HG03025 (cell line): ENCODE results near the gene DNAJB14.
"Not testable (repeated sequence)": the region's sequence is repeated elsewhere in the genome, so short reads cannot be mapped to it uniquely, and the experiment has no call there.

Source experiments
- ATAC-seq: cut with Tn5 transposase; IDR thresholded peaks from one replicate; pipeline ENCODE4 v1.9.1; 2021; ENCODE audit warnings: mild to moderate bottlenecking, moderate library complexity; ENCODE audit not compliant: unreplicated experiment, low FRiP score

DNAJB14 gene

DNA sequence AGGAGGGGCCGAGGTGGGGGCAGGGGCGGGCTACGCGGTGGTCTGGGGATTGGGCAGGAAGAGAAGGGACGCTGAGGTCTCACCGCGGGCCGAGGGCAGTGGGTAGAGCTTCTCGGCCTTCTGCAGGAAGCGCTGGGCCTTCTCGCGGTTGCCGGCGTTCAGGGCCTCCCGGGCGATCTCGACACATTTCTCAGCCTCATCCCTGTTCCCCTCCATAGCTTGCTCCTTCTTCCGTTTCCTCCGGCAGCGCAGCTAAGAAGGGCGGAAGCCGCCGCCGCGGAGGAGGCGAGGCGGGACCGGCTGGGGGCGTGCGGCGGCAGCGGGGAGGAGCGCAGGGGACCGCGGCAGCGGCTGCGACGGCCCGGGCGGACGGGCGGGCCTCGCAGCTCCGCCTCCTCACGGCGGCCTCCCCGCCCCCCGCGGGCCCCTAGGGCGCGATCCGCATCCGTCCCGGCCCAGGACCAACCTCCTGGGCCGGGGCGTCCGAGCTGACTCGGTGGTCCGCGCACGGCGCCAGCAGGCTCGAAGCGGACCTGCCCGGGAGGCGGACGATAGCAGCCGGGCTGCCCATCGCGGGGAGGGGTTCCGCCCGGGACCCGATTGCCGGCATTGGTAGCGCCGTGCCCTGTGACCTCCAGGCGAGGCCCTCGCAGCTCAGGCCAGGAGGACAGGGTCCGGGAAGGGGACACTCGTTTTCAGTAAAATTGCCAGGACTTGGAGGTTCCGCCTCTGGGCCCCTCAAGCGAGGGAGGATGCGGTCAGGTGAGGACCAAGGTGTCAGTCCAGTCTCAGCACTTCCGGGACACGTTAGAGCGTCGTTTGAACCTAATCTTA lies at the start of gene DNAJB14:
Gene DNAJB14 (minus strand): TSS at position 263 of the 834 bp plus-strand sequence. CDS start 47 bp downstream, at position 216.
- ATAC-seq = peak; percentile 41

DNA sequence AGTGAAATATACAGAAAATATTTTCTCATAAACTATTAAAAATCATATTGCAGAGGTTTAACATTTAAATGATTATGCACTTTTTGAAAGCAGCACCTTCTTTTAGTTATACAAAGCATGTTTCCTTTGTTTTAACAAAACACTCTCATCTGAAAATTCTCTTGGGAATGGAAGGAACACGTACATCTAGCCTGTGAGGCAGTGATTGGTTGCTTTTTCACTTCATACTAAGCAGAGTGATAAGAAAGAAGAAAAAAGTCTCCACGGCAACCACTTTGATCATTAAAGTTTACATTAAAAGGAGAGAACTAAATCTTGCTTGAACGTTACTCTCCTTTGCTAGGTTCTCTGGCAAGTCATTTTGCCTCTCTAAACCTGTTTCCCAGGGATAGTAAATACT lies 45.3 kb upstream of the DNAJB14 start:
- ATAC-seq = no peak

DNA sequence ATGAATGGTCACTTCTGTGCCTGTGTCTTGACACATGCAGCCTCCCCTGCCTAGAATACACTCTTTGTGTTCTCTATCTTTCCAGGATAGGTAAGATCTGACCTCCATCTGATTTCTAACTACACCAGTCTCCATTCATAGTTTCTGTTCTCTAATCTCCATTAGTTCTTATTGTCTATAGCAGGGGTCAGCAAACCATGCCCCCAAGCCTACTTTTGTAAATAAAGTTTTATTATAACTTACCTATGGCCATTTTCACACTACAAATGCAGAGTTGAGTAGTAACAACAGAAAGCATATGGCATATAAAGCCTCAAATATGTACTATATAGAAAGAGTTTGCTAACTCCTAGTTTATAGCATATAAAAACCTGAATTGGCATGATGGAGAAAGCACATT lies 41.3 kb upstream of the DNAJB14 start:
- ATAC-seq = no peak

DNA sequence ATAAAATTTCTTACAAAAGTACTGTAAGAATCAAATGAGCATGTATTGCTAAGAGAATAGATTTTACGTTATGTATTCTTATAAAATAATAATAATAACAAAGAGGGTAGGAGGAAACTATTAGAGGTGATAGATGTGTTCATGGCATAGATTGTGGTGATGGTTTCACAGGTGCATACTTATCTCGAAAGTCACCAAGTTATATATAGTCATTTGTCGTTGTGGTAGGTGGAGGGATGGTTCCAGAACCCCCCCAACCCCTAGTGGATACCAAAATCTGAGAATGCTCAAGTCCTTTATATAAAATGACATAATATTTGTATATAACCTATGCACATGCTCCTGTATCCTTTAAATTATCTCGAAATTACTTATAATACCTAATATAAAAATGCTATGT lies 40.4 kb upstream of the DNAJB14 start:
- peak; percentile 48 for ATAC-seq

DNA sequence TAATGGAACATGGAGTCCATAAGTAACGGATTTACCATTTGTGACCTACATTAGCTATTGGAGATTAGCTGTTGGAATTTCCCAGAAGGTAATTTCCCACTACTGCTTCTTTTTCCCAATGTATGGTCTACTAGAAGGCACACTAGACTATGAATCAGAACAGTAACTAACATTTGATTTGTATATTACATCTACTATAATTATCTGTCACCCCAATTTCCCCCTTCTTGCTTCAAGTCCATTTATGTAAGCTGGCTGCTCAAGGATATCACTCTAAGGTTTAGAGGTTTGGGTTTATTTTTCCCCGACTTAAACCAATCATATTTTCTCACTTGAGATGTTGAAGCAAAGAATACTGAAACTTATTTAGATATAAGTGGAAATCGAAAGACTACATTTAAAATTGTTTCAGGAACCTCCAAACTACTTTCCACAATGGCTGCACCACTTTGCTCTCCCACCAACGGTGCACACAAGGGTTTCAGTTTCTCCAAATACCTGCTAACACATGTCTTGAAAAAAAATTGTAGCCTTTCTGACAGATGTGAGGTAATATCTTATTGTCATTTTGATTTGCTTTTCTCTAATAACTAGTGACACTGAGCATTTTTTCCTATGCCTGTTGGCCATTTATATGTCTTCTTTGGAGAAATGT lies 37.0 kb upstream of the DNAJB14 start:
- peak; percentile 47 for ATAC-seq

DNA sequence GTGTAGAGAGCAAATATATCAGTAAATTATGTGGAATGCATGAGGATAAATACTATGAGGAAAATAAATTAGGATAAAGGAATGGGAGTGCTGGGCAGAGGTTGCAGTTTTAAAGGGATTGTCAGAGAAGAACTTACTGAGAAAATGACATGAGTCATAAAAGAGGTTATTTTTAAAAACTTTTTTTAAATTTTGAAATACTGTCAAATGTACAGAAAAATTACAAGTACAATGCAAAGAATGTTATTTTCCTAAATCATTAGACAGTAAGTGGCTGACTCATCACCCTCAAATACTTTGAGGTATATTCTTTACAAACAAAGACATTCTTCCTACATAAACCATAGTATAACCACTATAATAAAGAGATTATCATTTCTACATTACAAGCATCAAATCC lies 33.5 kb upstream of the DNAJB14 start:
- ATAC-seq = no peak

DNA sequence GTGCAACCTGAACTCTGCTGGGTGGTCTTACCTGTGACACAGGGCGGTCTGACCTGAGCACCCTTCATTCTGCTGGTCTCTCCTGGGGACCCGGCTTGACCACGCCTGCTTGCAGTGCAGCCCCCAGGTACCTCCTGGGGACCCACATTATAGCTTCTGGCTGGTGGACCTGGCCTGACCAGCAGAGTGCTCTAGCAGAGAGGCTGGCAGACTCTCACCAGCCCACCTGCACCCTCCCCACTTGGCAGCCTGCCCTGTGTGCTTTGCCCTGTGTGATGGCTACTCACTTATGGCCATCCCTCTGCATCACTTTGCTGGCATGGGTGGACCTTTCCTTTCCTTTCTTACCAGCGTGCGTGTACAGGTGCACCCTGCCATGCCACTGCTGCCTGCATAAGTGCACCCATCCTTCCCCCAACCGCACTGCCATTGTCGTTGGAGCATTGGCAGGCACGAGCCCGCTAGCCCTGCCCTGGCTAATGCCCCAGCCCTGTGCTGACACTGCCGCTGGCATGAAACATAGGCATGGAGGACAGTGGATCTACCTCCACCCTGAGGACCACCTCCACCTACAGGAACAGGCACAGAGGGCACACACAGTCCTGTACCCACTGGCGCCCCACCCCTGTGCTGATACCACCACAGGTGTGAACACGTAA lies 25.2 kb upstream of the DNAJB14 start:
- ATAC-seq = no peak

DNA sequence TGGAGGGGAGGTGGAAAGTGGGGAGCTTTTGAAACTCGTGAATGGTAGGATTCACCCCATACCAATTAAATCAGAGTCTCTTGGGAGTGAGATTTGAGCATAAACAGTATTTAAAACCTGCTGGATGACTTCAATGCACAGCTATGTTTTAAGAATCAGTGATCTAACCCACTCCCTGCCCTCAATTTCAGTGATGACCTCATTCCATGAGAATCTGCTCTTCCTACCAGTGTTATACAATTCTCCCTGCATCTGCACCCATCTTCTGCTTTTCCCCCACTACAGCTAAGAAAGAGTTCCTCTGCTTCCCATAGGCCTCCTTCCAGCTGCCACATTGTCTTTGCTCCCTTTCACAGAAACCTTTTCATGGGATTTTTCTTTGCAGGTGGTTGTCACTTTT lies 21.9 kb upstream of the DNAJB14 start:
- no peak for ATAC-seq

DNA sequence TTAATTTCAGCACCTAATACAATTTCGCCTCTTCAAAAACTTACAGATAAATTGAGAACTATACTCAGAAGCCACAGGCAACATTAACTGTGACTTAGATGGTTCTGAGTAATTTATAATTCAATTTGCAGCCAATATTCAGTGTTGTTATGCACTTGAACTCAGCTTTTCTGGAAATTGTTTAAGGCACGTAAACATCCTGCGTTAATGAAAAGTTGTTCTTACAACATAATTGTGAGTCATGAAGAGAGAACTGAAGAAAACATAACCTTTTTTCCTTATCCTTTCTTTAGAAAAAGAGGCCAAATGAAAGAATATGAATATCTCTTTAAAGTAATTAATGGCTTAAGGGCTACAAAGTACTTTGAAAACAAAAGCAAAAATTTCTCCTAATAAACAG lies 20.3 kb upstream of the DNAJB14 start:
- ATAC-seq = no peak

DNA sequence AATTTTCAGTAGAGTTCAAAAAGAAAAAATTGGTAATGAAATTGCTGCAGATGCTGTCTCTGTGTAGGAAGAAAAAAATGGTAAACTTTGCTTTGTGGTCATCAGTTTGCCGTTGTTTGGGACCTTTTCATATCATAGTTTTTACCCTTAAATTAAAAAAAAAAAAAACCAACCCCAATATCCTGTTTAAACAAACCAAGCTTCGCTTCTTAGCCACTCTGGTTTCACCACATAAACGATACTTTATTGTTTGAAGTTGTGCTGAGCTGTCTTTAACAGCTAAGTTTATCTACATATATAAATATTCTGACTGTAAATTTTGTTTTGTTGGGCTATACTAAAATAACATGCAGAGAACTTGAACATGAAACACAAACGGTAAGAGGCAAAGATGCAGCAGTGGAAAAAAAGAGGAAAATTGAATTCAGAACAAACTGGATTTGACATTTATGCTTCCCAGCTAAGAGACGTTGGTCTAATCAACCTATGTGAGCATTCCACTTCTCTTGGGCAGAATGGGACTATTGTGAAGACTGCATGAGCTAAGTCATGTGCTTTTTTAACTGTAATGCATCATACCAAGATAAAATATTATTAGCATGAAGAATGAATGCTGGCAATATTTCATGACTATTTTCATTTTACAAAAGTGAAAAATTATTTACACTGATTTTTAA lies 19.4 kb upstream of the DNAJB14 start:
- no peak for ATAC-seq

DNA sequence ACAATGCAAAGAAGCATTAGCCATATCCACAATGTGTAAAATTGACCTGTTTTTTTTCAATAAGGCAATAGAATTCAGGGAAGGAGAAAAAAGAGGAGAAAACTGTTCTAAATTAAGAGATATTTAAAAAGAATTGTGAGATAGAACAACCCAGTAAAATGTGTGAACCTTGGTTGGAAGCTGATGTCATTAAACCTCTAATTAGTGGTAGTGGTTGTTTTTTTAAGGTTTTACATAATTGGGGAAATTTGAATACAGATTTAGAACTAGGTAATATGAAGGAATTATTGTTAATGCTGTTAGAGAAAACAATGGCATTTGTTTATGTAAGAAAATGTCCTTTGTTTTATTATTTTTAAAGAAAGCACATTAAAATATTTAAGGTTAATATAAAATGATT lies 18.8 kb upstream of the DNAJB14 start:
- no peak for ATAC-seq

DNA sequence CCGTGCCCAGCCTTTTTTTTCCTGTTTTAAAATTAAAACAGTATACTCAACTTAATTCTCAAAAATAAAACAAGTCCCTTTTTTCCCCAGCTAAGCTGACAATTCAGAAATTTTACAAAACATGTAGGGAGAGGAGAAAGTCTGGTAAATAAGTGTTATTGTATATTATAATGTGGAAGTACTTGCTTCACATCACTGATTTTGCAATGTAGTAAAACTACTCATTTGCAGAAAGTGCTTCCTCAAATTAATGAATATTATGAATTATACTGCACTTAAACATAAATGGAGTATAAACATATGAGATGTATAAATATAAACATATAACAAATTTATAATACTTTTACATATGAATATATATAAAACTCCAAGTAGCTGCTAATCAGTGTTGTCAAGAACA lies 15.3 kb upstream of the DNAJB14 start:
- no peak for ATAC-seq

DNA sequence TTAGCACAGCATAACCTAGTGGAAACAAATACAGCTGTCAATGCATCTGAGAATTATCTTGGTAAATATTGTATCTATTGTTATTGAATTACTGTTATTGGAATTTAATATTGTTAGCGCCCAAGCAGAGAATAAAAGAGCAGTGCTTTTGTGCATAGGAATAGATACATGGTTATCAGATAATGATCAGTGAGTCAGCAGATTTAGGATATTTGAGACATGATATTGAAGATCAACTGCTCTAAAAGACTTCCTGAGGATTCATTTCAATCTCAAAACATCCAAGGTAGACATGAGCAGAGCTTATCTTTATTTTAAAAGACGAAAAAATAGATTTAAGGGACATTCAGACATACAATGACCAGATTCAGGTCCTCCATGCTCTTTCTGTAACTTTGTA lies 14.2 kb upstream of the DNAJB14 start:
- no peak for ATAC-seq

DNA sequence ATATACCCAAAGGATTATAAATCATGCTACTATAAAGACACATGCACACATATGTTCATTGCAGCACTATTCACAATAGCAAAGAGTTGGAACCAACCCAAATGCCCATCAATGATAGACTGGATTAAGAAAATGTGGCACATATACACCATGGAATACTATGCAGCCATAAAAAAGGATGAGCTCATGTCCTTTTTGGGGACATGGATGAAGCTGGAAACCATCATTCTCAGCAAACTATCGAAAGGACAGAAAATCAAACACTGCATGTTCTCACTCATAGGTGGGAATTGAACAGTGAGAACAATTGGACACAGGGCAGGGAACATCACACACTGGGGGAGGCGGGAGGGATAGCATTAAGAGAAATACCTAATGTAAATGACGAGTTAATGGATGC lies 11.8 kb upstream of the DNAJB14 start:
- ATAC-seq = not testable (repeated sequence)

DNA sequence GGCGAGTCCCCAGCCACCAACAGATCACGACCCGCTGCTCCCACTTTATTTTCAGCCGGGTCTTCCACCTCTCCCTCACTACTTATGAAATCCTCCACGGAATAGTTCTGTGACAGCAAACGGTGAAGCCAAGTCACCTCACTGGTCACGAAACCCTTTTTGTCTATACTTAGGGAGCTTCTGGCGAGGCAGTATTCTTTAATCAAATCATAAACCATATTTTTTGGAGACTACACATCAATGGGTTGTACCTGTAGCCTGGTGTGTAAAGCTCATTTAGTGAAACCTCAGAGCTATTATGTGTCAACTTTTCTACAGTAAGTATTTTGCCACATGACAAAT lies 4.5 kb upstream of the DNAJB14 start:
- no peak for ATAC-seq

DNA sequence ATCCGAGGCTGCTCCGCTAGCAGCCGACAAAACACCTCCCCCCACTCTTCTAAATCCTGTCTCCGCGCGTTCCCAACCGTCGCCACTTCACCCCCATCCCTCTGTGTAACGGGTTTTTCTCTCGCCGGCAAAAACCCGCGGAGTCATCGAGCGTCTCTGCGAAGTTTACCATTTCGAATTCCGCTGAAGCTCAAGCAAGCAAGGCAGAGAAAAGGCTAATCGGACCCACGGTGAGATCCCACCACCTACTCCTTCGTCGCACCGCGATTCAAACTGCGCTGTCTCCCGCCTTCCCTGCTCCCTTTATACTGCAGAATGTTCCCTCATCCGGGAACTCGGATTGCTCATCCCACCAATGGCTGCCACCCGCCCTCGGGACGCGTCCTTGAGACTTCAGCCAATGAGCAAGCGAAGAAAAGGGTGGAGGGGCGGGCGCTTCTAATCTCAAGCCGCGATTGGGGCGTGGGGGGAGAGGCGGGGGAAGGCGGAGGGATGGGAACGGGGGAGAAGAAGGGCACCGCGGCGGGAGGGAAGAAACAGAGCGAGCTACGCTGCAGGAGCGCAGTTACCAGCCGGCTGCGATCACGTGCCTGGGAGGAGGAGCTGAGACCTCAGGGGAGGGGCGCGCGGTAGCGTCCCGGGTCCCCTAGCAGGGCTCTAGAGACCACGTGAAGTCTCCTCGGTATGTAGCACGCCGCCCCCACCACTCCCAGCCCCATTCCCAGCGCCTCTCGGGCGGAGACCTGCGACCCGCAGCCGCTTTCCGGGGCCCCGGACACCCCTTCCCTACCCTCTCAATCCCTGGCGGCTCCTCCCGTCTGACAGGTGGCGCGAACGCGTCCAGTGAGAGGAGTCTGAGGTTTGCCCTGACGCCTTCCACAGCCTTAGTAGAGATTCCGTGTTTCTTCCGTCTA lies 3.8 kb upstream of the DNAJB14 start, which contains the start of gene H2AZ1:
Gene H2AZ1 (minus strand): TSS at position 277 of the 914 bp plus-strand sequence. CDS start 105 bp downstream, at position 172.
- peak; percentile 65 for ATAC-seq

DNA sequence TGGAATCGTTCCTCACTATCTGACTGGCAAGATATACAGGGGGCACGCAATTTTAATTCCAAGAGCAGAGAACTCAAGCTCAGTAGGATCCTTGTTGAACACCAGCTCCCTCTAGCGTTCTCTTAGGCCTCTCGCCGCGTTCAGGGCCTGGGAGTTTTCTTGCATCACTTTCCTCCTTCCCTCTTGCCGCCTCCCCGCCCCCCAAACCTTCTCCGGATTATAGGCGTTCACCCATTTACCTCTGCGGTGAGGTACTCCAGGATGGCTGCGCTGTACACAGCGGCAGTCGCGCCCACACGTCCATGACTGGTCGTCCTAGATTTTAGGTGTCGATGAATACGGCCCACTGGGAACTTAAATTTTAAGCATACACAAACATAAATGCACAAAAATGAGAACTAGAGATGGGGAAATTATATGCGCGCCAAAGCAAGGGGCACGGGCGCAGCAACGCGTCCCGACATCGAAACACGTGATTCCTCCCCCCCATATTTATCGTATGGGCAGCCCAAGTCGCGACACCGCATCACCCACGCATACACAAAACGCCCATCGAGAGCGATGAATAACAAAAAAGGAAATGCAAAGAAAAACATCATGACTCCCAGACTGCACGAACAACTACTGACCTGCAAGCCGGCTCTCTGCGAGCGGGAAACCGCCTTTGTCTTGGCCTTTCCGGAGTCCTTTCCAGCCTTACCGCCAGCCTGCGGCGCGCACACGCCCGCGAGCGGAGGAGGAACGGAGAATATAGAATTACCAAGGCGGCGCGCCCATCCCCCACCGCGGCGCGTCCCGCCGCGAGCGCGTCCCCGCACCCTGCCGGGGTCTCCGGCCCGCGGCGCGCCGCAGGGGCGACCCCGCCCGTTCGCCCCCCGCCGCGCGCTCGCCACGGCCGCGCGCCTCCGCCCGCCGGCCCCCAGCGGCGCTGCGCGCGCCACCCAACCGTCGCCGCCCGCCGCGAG lies 2.9 kb upstream of the DNAJB14 start:
- ATAC-seq = peak; percentile 24

DNA sequence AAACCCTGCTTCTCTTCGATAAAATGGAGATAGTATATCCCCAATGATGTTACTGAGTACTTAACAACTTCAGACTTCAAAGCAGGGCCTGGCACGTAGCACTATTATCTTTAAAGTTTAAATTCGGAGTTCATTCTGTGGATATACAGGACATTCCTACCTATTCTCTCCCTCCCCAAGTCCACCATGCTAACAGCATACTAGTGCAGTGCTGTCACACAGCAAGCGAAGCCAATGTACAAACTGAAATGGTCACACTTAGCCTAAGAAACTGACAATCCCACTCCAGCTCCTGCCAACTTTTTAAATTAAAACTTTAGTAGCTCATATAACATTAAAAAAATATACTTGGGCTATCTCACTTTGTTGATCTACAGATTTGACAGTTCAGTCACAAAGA lies 1.2 kb upstream of the DNAJB14 start:
- no peak for ATAC-seq

DNA sequence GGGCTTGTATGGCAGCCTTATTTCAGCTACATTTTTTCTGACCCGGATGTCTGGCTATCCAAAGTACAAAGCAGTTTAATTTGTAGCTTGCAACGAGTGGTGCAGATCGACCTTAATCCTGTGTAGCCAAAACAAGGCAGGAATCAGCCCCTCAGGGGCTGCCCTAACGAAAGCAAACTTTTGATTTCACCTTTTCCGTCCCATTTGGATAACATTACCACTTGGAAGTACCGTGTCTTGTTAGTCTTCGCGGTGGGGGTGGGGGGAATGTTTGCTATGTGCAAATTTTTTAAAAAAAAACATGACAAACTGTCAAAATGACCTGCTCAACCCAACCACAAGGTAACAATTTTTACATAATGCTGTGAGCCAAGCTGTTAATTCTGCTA lies 766 bp upstream of the DNAJB14 start:
- no peak for ATAC-seq
